ENCODE data around the gene TIAM1.

GRCh38 chr21:31255036-31255435 lies 89.0 kb downstream of the TIAM1 start:
- TF ChIP-seq POLR2A (IDR thresholded peaks at IDR 0.05): no peak
- TF ChIP-seq CTCF (IDR thresholded peaks at IDR 0.05): no peak

Data from adrenal gland (tissue), 5 donors.